Pancreas (tissue), 10 donors: ENCODE data around the gene CACNG7. TPM values are rescaled to one million over a fixed set of nuclear protein-coding genes. Genes with fewer than 3 reads are reported as not detected.

ENCODE experiments used
- ATAC-seq, 4 donors: fragments of 200-7000 bp; cut with Tn5 transposase; one replicate each; pipeline versions ENCODE4 v1.8.0 to v1.9.1; 2020; ENCODE audit warnings: mild to moderate bottlenecking in 4 of 4, moderate library complexity in 4 of 4
- DNase-seq, 6 donors: peaks; one replicate each; pipeline ENCODE4 v3.0.0-alpha.2; 2020
- FAIRE-seq: peaks from 2 replicates; lab custom pipeline; 2012; peaks lifted over from hg19 to GRCh38; lab: Jason Lieb, UNC
- H3K27ac ChIP-seq, 4 donors: fragments of 200-600 bp; sonication (generic); 1 replicate in 3 of 4; 2 replicates in 1 of 4; pipeline versions ENCODE4 v1.5.0 to v1.8.0; 2020
- H3K27me3 ChIP-seq, 4 donors: fragments of 200-600 bp; one replicate each; pipeline ENCODE4 v1.8.0; 2021
- H3K36me3 ChIP-seq, 3 donors: fragments of 200-600 bp; sonication (generic) in 1 of 3; one replicate each; pipeline versions ENCODE4 v1.5.0 to v1.8.0; 2020 to 2021
- H3K4me1 ChIP-seq, 3 donors: fragments of 200-600 bp; one replicate each; pipeline ENCODE4 v1.8.0; 2021
- H3K4me3 ChIP-seq, 4 donors: fragments of 200-600 bp; sonication (generic) in 2 of 4; one replicate each; pipeline versions ENCODE4 v1.5.0 to v1.8.0; 2020 to 2021
- H3K9me3 ChIP-seq, 4 donors: fragments of 200-600 bp; one replicate each; pipeline ENCODE4 v1.8.0; 2021
- CTCF ChIP-seq, 4 donors: fragments of 200-600 bp; sonication (generic) in 3 of 4; IDR thresholded peaks; one replicate each; pipeline versions ENCODE4 v1.5.0 to v1.8.0; 2021; ENCODE audit warnings: antibody characterized with exemption in 4 of 4
- WGBS, 2 donors: extraction: QIAGEN DNeasy Blood & Tissue Kit; methylation state at CpG; one replicate each; pipeline ENCODE4 v1.1.7; 2013; 5-methylcytosine and 5-hydroxymethylcytosine counted together
- intact Hi-C, 3 donors: fragments of 100-400 bp; cut with DNase I; formaldehyde crosslinking; loops; one replicate each; pipeline versions ENCODE4 v1.11.1 to v1.14.2; 2022
- polyA plus RNA-seq, 2 donors: library from polyadenylated mRNA; stranded (reverse); fragments of 200-250 nt; gene quantifications; one replicate each; pipeline ENCODE4 v1.2.3, GENCODE V29; 2013
- total RNA-seq, 6 donors: library from RNA; stranded (reverse); fragmentation: NEBNext Ultra II Directional in 4 of 6; extraction: Animal tissue kit (Norgen Biotek cat#: 25700) in 4 of 6; gene quantifications; one replicate each; pipeline versions ENCODE4 v1.2.1 to v1.2.4, GENCODE V29; 2021 to 2023
- donor health status: healthy with polysubstance abuse.
- donor health status: DM: no; HTN: no; CAD: no; lungs with moderate emphysema.
- donor health status: DM: no; HTN: no; CAD: no.
- donor health status: control.
- donor health status: control.
- donor health status: Bipolar disorder and iron deficiency.
- donor health status: DM: yes; HTN: yes; CAD: no.
- donor health status: DM: no; HTN: no; CAD: no.
- donor health status: DM: no; HTN: no; CAD: no.
- donor health status: DM: yes; HTN: yes; CAD: no.

The CACNG7 gene
- total RNA-seq (under 1 TPM in 2 of 6 donors, not detected in 4; 0.04 to 0.09 TPM), polyA plus RNA-seq (under 1 TPM; 0.02 to 0.08 TPM)

GRCh38 chr19:53908935-53909415 lies at the start of gene CACNG7:
CACNG7 (plus strand) TSS chr19:53909278; CDS start chr19:53912832, 3,554 bp downstream.
- Histone ChIP-seq H3K27me3 (peaks cover 0 to 35% (median 9%) of the 10 kb centered on the region in 4 donors), H3K4me1 (no peaks in the 10 kb centered on the region), H3K27ac (no peak within 1 kb of the TSS), H3K36me3 (no peaks in the 10 kb centered on the region), H3K9me3 (no peaks in the 10 kb centered on the region), H3K4me3 (no peak within 1 kb of the TSS)
- no peak for ATAC-seq
- 2 to 4% methylated on average over 23 to 28 of the region's 28 CpGs for WGBS, 2 donors
- intact Hi-C loops, result no loop called here
- DNase-seq, result no peak
- no peak for TF ChIP-seq CTCF (IDR thresholded peaks at IDR 0.05)
- FAIRE-seq, result no peak

GRCh38 chr19:53864308-53864836 lies 44.7 kb upstream of the CACNG7 start:
- H3K36me3 ChIP-seq, result no peaks in the 10 kb centered on the region
- peak overlapping the region in 2 of 4 donors; percentile 1 to 44 for H3K27ac ChIP-seq
- H3K27me3 ChIP-seq, result no peaks in the 10 kb centered on the region
- DNase-seq, result peak in 3 of 6 donors; percentile 31 to 54 (median 41)
- ATAC-seq, result peak in 2 of 4 donors; percentile 8 to 17
- intact Hi-C loops, result no loop called here
- no peak for FAIRE-seq
- WGBS, 2 donors, result 14 to 17% methylated on average over 6 of the region's 6 CpGs
- peaks cover 0 to 6% (median 0%) of the 10 kb centered on the region in 3 donors for H3K4me1 ChIP-seq
- no peak for TF ChIP-seq CTCF (IDR thresholded peaks at IDR 0.05)
- no peaks in the 10 kb centered on the region for H3K9me3 ChIP-seq
- H3K4me3 ChIP-seq, result no peak overlapping the region

GRCh38 chr19:53865523-53865917 lies 43.6 kb upstream of the CACNG7 start:
- no peaks in the 10 kb centered on the region for H3K36me3 ChIP-seq
- H3K27me3 ChIP-seq, result no peaks in the 10 kb centered on the region
- H3K9me3 ChIP-seq, result no peaks in the 10 kb centered on the region
- no peak for TF ChIP-seq CTCF (IDR thresholded peaks at IDR 0.05)
- no peak for DNase-seq
- ATAC-seq, result no peak
- no peak overlapping the region for H3K4me3 ChIP-seq
- FAIRE-seq, result no peak
- H3K4me1 ChIP-seq, result peaks cover 0 to 6% (median 0%) of the 10 kb centered on the region in 3 donors
- WGBS, 2 donors, result 76 to 80% methylated on average over 9 of the region's 9 CpGs
- H3K27ac ChIP-seq, result peak overlapping the region in 2 of 4 donors; percentile 87
- intact Hi-C loops, result no loop called here

- peak in 5 of 6 donors; percentile 41 to 84 (median 66) for DNase-seq
- WGBS, 2 donors, result 47 to 51% methylated on average over 49 to 50 of the region's 50 CpGs
- Histone ChIP-seq H3K36me3 (no peaks in the 10 kb centered on the region), H3K4me3 (peak overlapping the region in 2 of 4 donors; percentile 14 to 86), H3K9me3 (no peaks in the 10 kb centered on the region), H3K4me1 (peaks cover 0 to 6% (median 0%) of the 10 kb centered on the region in 3 donors), H3K27ac (peak overlapping the region; percentile 80 to 87 (median 84)), H3K27me3 (no peaks in the 10 kb centered on the region)
- no peak for FAIRE-seq
- ATAC-seq, result peak in 2 of 4 donors; percentile 8 to 15
- intact Hi-C loops, result no loop called here
- no peak for TF ChIP-seq CTCF (IDR thresholded peaks at IDR 0.05)
Measured at GRCh38 chr19:53865918-53866864, 42.9 kb upstream of the CACNG7 start.
